ENCODE results near the gene IRF5. TPM values are rescaled to one million over a fixed set of nuclear protein-coding genes. Genes with fewer than 3 reads are reported as not detected.
"Not testable (repeated sequence)": the region's sequence is repeated elsewhere in the genome, so short reads cannot be mapped to it uniquely, and the experiment has no call there.

The IRF5 gene
- total and polyA plus RNA-seq, 7 donors = 0.44 to 1.6 (median 1.2) TPM

DNA sequence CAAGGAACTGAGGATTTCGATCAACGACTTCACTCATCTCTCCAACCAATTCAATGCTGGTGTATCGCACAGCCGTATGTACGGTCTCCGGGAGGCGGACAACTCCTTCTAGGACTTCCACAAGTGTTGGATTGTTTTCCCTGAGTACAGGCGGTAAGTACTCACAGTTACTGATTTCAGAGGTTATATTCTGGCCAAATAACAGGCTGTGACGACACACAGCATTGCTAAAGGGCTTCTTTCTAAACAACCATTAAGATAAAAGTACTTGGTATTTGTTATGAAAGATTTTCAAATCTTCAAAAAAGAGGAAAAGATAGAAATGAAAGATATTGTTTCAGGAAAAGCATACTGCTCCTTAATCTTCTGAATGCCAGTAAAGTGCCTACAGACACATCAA lies 52.2 kb downstream of the IRF5 start:
- TF ChIP-seq CTCF (IDR thresholded peaks at IDR 0.05) = no peak
- no peaks in the 10 kb centered on the region for H3K27me3 ChIP-seq (ENCODE audit: insufficient read depth in 3 of 3, low read length in 2 of 3)
- WGBS, 3 donors = 85 to 92% (median 86%) methylated on average over 9 of the region's 9 CpGs
- intact Hi-C loops (cut with DNase I) = no loop called here
- peaks cover 2 to 97% of the 10 kb centered on the region in 2 donors for H3K36me3 ChIP-seq (ENCODE audit: insufficient read depth in 1 of 2, low read depth in 1 of 2)
- ATAC-seq = no peak
- no peaks in the 10 kb centered on the region for H3K9me3 ChIP-seq
- no peak for DNase-seq
- H3K4me1 ChIP-seq = no peaks in the 10 kb centered on the region
- H3K27ac ChIP-seq = no peak overlapping the region
- no peak overlapping the region for H3K4me3 ChIP-seq

DNA sequence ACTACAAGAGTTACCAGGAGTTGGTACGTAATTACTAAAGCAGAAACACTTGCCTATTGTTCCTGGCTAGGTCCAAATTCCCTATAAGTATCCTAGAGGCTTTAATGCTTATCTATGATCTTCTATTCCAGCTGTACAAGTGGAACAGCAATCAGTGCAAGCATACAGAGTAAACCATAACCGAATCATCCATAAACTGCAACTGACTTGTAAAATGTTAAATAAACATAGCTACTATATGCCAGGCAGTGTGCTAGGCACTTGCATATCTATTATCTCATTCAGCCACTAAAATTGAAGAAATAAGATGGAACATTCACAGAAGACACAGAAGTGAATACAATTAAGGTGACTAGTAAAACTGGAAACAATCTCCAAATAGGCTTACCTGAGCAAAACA lies 55.7 kb downstream of the IRF5 start:
- DNase-seq (no peak), ATAC-seq (no peak)
- no peak overlapping the region for H3K4me3 ChIP-seq
- no peak for TF ChIP-seq CTCF (IDR thresholded peaks at IDR 0.05)
- no peaks in the 10 kb centered on the region for H3K9me3 ChIP-seq
- H3K4me1 ChIP-seq = no peaks in the 10 kb centered on the region
- no peak overlapping the region for H3K27ac ChIP-seq
- no peaks in the 10 kb centered on the region for H3K27me3 ChIP-seq (ENCODE audit: insufficient read depth in 3 of 3, low read length in 2 of 3)
- H3K36me3 ChIP-seq (ENCODE audit: insufficient read depth in 1 of 2, low read depth in 1 of 2) = peaks cover 2 to 95% of the 10 kb centered on the region in 2 donors
- WGBS, 3 donors = 91 to 98% (median 94%) methylated on average over 2 of the region's 2 CpGs
- intact Hi-C loops (cut with DNase I) = no loop called here

DNA sequence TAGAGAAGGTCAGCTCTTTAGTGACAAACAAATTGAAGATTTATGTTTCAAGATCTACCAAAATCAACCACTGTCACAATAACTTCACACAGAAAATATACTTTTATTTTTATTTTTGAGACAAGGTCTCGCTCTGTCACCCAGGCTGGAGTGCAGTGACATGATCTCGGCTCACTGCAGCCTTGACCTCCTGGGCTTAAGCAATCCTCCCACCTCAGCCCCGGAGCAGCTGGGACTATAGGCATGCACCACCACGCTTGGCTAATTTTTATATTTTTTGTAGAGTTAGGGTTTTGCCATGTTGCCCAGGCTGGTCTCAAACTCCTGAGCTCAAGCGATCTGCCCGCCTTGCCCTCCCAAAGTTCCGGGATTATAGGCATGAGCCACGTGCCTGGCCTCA lies 56.8 kb downstream of the IRF5 start:
- H3K36me3 ChIP-seq (ENCODE audit: insufficient read depth in 1 of 2, low read depth in 1 of 2) = peaks cover 5 to 95% of the 10 kb centered on the region in 2 donors
- H3K4me3 ChIP-seq; H3K27ac ChIP-seq; H3K4me1 ChIP-seq; intact Hi-C loops (cut with DNase I); DNase-seq; ATAC-seq; H3K9me3 ChIP-seq; H3K27me3 ChIP-seq (ENCODE audit: insufficient read depth in 3 of 3, low read length in 2 of 3): not testable (repeated sequence)
- WGBS, 3 donors = 95 to 98% (median 97%) methylated on average over 8 of the region's 8 CpGs

DNA sequence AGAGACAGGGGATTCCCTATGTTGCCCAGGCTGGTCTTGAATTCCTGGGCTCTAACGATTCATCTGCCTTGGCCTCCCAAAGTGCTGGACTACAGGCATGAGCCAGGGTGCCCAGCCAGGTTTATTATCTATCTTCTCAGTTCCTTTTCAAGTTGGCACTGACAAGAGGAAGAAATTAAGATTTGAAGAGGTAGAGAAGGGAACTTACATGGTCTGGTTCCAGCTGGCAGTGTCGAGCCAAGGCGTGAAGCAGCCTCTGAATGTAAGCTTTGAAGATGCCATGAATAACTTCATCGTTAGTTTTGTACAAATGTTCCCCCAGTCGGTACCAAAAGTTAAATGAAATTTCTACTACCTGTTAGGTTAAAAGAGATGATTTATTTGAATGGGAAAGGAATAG lies 59.5 kb downstream of the IRF5 start:
- intact Hi-C loops (cut with DNase I) = no loop called here
- Histone ChIP-seq H3K4me1 (no peaks in the 10 kb centered on the region), H3K4me3 (no peak overlapping the region), H3K36me3 (ENCODE audit: insufficient read depth in 1 of 2, low read depth in 1 of 2) (peaks cover 6 to 95% of the 10 kb centered on the region in 2 donors), H3K9me3 (no peaks in the 10 kb centered on the region), H3K27ac (no peak overlapping the region), H3K27me3 (ENCODE audit: insufficient read depth in 3 of 3, low read length in 2 of 3) (no peaks in the 10 kb centered on the region)
- WGBS, 3 donors = 91 to 96% (median 93%) methylated on average over 5 of the region's 5 CpGs
- DNase-seq (no peak), ATAC-seq (no peak)
- no peak for TF ChIP-seq CTCF (IDR thresholded peaks at IDR 0.05)

Other genes with a start within 250 kb of the IRF5 start
- gene CALU, start 198.6 kb upstream of the IRF5 start, total RNA-seq = 100 to 1,000 TPM in 1 of 4 donors, 10 to 100 TPM in 3; 52.0 to 236 (median 80.9) TPM
- gene CALU, start 198.6 kb upstream of the IRF5 start, polyA plus RNA-seq = 100 to 1,000 TPM in 2 of 3 donors, 10 to 100 TPM in 1; 84.6 to 215 (median 141) TPM
- gene OPN1SW, start 162.1 kb upstream of the IRF5 start, total RNA-seq = not detected
- gene OPN1SW, start 162.1 kb upstream of the IRF5 start, polyA plus RNA-seq = under 1 TPM in 1 of 3 donors, not detected in 2; 0.10 TPM
- 10 to 100 TPM in 2 of 4 donors, 1 to 10 TPM in 2; 3.9 to 15.7 (median 11.7) TPM for gene CCDC136, start 146.0 kb upstream of the IRF5 start, total RNA-seq
- 10 to 100 TPM; 13.4 to 24.5 (median 15.5) TPM for gene CCDC136, start 146.0 kb upstream of the IRF5 start, polyA plus RNA-seq
- gene FLNC, start 107.5 kb upstream of the IRF5 start, total RNA-seq = 1,000 to 10,000 TPM; 2,884 to 6,311 (median 4,401) TPM
- 1,000 to 10,000 TPM; 1,080 to 4,011 (median 1,658) TPM for gene FLNC, start 107.5 kb upstream of the IRF5 start, polyA plus RNA-seq
- 100 to 1,000 TPM; 103 to 210 (median 131) TPM for gene ATP6V1F, start 75.1 kb upstream of the IRF5 start, total RNA-seq
- 100 to 1,000 TPM; 141 to 156 (median 143) TPM for gene ATP6V1F, start 75.1 kb upstream of the IRF5 start, polyA plus RNA-seq
- under 1 TPM; 0.08 to 0.34 (median 0.23) TPM for gene KCP, start 27.2 kb upstream of the IRF5 start, total RNA-seq
- under 1 TPM; 0.03 to 0.16 (median 0.12) TPM for gene KCP, start 27.2 kb upstream of the IRF5 start, polyA plus RNA-seq
- gene TNPO3, start 117.2 kb downstream of the IRF5 start, total RNA-seq = 10 to 100 TPM; 36.0 to 40.6 (median 37.1) TPM
- 10 to 100 TPM; 22.6 to 62.1 (median 32.9) TPM for gene TNPO3, start 117.2 kb downstream of the IRF5 start, polyA plus RNA-seq
- gene TSPAN33, start 206.8 kb downstream of the IRF5 start, total RNA-seq = 10 to 100 TPM in 2 of 4 donors, 1 to 10 TPM in 2; 9.1 to 15.4 (median 12.1) TPM
- 1 to 10 TPM; 2.2 to 6.6 (median 4.7) TPM for gene TSPAN33, start 206.8 kb downstream of the IRF5 start, polyA plus RNA-seq